Activated CD8-positive, alpha-beta memory T cell treated with anti-CD3 and anti-CD28 coated beads for 24 hours (primary cell): ENCODE data around the gene GSC2.

ENCODE experiments used
- DNase-seq: peaks from one replicate; pipeline ENCODE4 v3.0.0-alpha.2; 2020

GSC2 gene

GRCh38 chr22:19149991-19150390, at the start of gene GSC2:
Gene GSC2, minus strand, starts transcription at chr22:19150292. Its CDS starts 9 bp downstream, at chr22:19150283.
- DNase-seq = no peak

- no peak for DNase-seq
Observed at GRCh38 chr22:19199479-19199878, 49.4 kb upstream of the GSC2 start.

- no peak for DNase-seq
Observed at GRCh38 chr22:19197997-19198865, 48.1 kb upstream of the GSC2 start.

- no peak for DNase-seq
Observed at GRCh38 chr22:19196841-19197612, 46.9 kb upstream of the GSC2 start.

- no peak for DNase-seq
Observed at GRCh38 chr22:19195796-19196731, 46.0 kb upstream of the GSC2 start.

GRCh38 chr22:19194766-19195536, 44.9 kb upstream of the GSC2 start:
- no peak for DNase-seq

- no peak for DNase-seq
Observed at GRCh38 chr22:19193879-19194278, 43.8 kb upstream of the GSC2 start.

GRCh38 chr22:19187716-19188563, 37.8 kb upstream of the GSC2 start:
- no peak for DNase-seq

- no peak for DNase-seq
Observed at GRCh38 chr22:19184276-19184997, 34.3 kb upstream of the GSC2 start.

GRCh38 chr22:19183216-19183615, 33.1 kb upstream of the GSC2 start:
- DNase-seq = no peak

GRCh38 chr22:19182472-19183157, 32.5 kb upstream of the GSC2 start:
- no peak for DNase-seq

- DNase-seq = no peak
Observed at GRCh38 chr22:19181786-19182471, 31.8 kb upstream of the GSC2 start.

- DNase-seq = no peak
Observed at GRCh38 chr22:19180740-19181410, 30.8 kb upstream of the GSC2 start.

GRCh38 chr22:19180234-19180633, 30.1 kb upstream of the GSC2 start:
- DNase-seq = no peak

GRCh38 chr22:19179497-19180048, 29.5 kb upstream of the GSC2 start:
- DNase-seq = no peak

GRCh38 chr22:19178657-19179496, 28.8 kb upstream of the GSC2 start, which contains the start of gene SLC25A1:
Gene SLC25A1, minus strand, starts transcription at chr22:19178736. Its CDS starts 63 bp downstream, at chr22:19178673.
- peak; percentile 95 for DNase-seq

- no peak for DNase-seq
Observed at GRCh38 chr22:19178065-19178656, 28.1 kb upstream of the GSC2 start.
